GM18870 (cell line): ENCODE results near the gene ADAMTSL1.

Source experiments
- ATAC-seq: cut with Tn5 transposase; IDR thresholded peaks from one replicate; pipeline ENCODE4 v1.9.1; 2021; ENCODE audit warnings: moderate library complexity; ENCODE audit not compliant: unreplicated experiment

ADAMTSL1 gene

DNA sequence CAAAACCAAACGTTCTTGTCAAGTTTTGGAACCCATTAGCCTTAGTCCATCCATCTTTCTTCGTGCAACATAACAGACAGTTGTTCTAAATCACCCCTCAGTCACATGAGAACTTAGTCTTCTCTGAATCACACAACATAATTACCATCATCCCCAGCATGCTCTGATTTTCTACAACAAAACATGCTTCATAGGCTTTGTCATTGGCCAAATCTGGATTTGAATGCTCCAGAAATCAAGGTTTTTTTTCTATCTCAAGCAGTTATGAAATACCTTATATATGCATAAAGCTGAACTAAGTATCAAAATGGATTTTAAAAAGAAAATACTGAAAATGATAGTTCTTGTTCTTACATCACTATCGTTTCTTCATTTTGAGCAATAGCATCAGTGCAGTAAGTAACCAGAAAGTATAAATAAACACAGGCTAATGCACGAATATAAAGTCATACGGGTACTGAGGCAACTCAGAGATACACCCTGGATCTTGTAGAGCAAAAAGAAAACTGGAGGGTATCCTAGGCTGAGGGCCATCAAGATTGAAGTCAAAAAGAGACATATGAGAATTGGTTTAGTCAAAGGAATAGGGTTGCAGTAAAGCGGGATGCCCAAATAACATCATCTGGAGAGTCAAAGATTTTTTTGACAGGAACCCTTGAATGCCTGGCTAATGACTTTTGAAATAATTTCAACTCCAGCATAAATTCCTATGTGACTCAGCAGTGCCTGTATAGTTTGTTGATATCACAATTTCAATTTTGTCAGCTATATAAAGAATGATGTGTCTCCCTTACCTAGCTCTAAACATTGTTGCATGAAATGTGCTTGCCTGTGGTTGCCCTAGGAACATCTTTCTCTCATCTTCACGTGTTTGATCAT lies 164.7 kb downstream of the ADAMTSL1 start:
- no peak for ATAC-seq

DNA sequence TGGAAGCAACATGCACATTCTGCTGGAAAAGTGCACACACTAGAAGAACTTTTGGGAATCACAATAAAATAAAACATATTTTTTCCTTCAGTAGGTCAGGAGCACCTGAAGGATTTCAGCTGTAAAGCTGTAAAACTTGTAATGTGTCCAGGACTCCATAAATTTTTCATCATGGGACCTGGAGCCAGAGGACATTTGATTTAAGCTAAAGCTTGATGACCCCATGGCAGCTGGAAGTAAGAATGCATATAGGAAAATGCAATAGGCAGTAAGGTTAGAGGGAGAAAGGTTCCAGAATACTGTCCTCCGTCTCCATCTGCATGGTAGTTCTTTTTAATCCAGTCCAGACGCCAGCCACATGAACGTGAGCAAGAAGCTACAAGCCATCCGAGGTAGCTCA lies 166.0 kb downstream of the ADAMTSL1 start:
- ATAC-seq = no peak

DNA sequence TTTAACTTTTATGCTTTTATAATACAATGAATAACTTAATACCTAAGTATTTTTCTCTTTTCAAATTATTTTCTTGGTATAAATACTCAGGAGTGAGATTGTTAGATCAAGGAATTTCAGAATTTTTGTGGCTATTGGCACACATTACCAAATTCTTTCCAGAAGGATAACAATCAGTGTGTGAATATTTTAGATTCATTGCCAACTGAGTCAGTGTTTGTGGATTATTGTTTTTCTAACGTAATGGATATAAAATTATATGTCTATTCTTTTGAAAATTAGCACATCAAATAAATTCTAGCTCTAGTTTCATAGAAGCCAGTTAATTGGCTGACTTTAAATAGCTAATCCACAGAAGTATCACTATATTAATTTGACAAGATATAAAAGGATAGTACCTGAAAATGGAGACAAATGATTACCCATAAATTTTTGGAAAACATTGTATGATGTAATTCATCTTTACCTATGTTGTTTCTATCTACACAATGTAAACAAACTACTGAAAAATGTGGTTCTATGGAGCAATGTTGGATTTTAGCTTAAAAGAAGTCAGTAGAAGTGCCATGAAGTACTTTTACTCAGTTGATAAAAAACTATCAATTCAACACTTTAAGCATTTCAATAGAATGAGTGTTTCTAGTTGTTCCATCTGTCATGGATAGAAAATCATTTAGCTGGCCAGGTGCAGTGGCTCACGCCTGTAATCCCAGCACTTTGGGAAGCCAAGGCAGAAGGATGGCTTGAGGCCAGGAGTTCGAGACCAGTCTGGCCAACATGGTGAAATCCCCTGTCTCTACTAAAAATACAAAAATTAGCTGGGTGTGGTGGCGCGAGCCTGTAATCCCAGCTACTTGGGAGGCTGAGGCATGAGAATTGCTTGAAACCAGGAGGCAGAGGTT lies 185.1 kb downstream of the ADAMTSL1 start:
- ATAC-seq = no peak

DNA sequence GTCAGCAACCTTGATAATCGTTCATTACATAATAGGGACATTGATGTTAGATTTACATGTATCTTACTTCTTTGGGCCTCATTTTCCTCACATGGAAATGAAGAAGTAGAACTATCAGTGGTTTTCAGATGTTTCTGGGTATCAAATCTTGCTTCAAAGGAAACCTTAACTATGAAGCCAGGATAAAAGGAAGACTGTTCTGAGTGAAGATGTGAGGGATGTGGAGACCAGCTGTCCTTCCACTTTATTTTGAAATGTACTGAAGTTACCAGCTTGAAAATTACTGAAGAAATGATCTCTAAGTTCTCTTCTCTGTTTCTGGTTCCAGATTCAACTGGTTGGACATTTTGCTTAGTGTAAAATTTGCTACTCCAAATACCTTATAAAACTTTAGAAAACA lies 186.0 kb downstream of the ADAMTSL1 start:
- no peak for ATAC-seq

DNA sequence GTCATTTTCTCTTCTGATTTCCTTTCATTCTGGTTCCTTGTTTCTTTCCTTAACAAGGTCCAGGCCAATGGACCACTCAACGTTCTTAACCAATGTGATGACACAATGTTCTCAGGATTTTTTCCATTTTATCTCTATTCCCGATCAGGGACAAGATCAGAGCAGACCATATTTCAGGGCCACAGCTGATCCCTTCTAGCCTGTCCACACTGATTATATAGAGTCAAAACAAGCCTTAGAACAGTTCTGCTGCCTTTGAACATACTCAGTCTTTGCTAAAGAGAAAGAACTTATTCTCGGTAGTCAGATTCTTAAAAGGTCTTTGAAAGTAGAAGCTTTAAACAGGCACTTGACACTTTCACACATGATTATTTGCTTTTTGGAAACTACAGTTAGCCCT lies 188.4 kb downstream of the ADAMTSL1 start:
- ATAC-seq = no peak

DNA sequence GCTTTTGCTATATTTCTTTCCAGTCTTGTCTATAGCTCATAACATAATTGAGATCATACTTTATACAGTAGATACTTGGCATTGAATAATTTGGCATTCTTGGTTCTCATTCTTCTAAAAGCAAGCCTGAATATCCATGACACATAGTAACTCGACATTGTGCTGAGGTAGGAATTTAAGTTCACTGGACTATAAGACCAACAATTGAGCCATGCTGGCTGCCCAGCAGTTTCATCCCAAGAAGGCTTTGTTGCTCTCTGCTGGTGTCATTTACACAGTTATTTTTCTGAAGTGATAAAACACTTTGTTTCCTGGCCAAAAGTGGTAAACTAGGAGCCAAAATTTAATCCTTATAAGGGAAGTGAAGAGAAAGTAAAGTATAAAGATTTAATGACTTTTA lies 192.0 kb downstream of the ADAMTSL1 start:
- ATAC-seq = no peak

DNA sequence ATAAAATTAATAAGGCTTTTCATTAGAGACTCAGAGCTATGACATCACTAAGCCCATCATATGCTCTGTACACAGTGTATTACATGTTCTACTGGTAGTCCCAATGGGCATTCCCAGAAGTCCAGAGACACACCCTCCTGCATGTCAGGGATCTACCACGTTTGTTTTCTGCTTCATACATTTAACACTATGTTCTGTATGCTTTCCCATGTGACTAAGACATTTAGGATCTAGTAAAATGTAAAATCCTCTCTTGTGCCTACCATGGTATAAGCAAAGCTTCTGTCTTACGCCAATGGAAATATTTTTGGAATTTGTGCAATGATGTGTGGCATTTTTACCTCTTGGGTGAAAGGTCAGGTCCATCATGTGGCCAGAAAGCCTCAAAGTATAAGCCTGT lies 192.4 kb downstream of the ADAMTSL1 start:
- no peak for ATAC-seq

DNA sequence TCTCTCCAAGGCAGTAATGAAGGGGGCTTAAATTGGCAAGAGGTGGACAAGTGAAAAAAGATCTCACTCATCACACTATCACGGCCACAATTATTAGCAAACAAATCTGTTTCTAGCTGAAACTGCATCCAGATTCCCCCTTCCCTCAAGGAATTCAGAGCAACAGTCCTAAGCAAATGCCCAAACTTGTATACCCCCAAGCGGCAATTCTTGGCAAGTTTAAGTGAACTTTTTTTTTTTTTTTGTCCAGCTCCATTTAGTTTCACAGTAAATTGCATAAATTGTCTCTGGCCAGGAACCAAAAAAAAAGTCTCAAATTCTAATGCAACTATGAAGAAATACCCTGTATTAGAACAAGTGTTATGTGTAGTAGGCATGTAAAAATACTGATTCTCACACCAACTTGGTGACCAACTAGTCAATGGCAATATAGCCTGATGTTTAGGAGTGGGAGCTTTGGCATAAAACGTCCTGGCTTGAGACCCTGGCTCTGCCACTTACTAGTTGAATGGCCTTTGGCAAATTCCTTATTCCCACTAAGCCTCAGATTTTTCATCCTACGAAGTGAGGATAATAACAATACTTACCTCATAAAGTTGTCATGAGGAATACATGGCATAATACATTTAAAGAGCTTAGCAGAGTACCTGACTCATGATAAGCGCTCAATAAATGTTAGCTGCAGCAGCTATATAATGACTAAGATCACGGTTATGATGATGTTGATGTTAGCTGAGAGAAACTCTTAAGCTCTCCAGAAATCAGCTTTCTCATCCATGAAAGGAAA lies 193.2 kb downstream of the ADAMTSL1 start:
- ATAC-seq = no peak

DNA sequence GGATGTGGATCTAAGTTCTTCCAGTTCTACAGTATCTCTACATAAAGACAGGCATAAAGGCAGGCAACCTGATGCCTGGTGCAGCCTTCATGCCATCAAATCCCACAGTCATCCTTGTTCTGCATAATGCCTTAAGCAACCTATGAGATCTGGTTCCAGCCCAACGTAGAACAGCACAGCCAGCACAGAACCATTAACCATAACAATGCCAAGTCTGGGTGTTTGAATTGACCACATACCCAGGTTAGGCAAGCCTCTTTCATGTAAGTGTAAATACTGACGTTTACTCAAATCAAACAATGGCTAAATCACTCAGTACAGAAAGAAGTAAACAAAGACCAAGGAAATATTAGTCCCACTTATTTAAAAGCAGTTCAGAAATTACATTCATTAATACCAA lies 195.0 kb downstream of the ADAMTSL1 start:
- ATAC-seq = no peak

DNA sequence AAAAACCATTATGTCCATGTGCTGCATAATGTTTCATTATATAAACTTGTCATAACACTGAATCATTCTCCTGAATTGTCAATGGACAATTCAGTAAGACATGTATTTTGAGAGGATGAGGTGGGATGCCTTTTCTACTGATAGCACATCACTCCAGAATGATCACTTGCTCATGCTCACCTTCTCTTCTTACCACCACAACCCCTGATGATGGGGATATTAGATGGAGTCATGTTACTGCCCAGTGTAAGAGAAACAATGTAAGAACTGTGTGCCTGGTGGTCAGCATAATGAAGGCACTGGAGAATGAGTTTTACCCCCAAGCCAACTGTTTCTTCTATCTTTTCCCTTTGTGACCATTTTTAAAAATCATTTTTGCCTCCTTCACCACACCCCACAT lies 198.8 kb downstream of the ADAMTSL1 start:
- ATAC-seq = no peak

DNA sequence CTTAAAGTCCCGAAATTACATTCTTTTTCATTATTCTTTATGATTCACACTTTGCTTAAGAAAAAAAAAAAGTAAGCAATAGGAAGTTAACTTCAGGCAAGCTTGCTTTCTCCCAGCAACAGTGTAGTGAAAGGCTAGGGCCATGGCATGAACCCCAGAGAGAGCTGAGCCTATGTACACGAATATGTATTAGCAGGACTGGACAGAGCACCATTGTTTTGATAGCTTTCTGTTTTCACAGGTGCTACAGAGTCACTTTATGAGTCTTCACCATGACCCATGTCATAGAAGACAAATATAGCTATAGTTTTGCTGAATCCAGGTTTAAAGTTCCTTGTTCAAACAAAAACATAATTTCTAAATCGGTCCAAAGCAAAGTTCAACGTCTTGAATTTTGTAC lies 199.2 kb downstream of the ADAMTSL1 start:
- no peak for ATAC-seq

DNA sequence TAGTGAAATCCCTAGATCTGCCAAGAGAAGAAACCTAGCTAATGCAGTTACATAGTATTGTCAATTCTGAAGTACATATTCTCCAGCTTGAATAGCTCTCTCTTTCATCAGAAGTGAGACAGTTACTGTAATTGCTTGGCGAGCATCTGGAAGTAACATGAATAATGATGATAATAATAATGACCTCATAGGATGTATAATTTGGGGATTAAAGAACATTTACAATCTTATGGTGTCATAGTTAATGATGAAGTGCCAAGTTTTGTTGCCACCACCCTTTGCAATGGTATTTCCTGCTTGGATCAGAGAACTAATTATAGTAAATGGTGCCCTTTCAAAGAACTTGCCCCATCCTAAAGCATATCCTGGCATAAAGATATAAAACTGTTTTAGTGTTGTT lies 201.4 kb downstream of the ADAMTSL1 start:
- no peak for ATAC-seq

DNA sequence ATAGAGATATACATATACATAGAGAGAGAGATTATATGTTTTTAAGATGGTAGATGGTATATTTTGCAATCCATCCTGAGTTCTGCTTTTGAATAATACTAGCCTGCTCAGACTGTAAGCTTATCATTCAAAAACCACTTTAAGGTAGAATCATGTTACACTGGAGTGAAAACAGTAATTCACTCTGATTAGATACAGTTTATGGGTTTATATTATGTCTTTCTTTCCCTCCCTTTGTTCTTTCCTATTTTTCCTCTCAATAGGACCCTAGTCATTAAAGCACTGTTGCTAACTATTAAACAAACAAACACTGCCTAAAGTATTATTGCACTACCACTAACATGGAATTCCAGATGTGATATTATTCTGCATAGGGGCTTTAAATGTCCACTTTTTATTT lies 202.0 kb downstream of the ADAMTSL1 start:
- ATAC-seq = no peak

DNA sequence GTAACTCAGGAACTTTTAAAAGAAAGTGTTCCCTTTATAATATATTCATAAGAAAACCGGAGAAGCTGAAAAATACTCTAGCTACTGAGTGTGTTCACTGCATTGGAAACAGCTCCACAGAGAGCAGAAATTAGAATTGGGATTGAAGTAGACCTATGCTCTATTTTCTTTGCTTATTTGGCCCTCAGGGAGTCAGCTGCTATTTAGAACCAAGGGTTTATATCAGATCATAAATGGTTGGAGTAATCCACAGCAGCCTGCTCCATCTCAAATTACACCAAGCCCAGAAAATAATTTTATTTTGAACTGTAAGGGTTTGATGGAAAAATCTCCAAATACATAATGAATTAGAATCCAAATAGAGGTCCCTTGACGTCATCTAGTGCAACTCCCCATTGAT lies 202.6 kb downstream of the ADAMTSL1 start:
- no peak for ATAC-seq

DNA sequence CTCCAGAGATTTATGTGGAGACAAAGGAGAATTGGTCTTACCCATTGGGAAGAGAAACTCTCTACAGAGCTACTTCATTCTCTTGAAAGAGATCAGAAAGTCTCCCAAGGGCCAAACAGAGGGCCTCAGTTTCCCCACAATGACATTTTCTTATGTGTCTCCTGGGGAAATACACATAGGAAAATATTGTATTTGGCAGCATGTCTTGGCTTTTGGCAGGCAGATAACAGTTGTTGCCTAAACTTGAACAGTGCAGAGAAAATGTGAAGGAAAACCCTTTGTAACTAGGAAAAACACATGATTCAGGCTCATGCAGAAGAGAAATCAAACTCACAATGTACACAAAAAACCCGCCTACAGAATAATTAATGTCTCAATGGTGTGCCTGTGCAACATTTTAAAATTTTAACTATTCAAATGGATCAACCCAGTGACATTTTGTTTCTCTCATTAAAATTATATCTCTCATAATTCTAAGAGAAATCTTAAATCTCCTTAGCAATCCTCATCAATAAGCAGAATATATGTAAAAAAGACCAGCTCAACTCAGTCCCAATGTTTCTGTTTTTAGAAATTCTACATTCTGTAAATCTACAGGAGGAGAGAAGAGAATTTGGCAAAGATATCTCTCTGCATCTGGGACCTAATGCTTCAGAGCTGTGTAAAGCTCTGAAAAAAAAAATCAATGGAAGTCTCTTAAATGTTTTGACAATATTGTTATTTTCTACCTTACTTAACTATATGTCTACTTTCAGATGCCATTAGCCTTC lies 205.1 kb downstream of the ADAMTSL1 start:
- ATAC-seq = no peak

DNA sequence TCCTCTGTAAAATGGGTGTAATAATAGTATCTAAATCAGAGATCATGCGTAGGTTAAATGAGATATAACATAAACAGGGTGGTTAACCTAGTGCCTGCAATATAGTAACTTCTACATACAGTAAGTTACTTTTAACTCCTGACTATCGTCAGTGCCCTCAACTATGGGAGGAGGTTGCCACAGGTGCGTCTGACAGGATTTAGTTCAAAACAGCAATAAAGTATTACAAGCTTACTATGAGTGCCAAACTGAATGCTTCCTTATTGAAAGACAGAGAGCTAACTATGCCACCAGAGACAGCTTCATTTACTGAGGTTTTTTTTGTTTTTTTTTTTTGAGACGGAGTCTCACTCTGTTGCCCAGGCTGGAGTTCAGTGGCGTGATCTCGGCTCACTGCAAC lies 209.0 kb downstream of the ADAMTSL1 start:
- no peak for ATAC-seq

DNA sequence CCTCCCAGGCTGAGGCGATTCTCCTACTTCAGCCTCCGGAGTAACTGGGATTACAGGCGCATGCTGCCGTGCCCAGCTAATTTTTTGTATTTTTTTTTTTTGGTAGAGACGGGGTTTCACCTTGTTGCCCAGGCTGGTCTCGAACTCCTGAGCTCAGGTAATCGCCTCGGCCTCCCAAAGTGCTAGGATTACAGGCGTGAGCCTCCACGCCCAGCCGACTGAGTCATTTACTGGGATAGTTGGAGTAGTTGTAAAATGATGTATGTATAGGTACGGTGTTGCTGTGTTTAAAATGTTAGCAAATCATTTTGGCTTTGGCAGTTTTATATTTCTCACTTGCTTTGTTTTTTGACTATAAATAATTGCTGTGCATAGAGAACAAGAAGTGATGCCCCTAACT lies 209.4 kb downstream of the ADAMTSL1 start:
- ATAC-seq = no peak

DNA sequence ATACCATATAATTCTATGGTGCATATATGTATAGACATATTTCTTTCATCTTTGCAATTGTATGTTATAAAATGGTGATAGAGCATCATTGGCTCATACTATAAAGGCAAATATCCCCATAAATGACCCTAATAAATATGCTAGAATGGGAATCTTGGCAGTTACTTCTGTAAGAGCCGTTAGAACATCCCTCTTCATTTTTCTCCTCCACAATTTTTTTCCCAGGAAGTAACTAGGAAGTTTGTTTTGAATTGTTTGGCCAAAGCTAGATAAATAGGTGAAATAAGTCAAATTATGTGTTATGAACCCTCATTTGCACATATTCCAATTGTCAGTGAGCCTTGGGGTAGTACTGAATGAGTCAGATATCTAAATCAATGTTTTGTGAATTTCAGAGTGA lies 209.9 kb downstream of the ADAMTSL1 start:
- ATAC-seq = no peak

DNA sequence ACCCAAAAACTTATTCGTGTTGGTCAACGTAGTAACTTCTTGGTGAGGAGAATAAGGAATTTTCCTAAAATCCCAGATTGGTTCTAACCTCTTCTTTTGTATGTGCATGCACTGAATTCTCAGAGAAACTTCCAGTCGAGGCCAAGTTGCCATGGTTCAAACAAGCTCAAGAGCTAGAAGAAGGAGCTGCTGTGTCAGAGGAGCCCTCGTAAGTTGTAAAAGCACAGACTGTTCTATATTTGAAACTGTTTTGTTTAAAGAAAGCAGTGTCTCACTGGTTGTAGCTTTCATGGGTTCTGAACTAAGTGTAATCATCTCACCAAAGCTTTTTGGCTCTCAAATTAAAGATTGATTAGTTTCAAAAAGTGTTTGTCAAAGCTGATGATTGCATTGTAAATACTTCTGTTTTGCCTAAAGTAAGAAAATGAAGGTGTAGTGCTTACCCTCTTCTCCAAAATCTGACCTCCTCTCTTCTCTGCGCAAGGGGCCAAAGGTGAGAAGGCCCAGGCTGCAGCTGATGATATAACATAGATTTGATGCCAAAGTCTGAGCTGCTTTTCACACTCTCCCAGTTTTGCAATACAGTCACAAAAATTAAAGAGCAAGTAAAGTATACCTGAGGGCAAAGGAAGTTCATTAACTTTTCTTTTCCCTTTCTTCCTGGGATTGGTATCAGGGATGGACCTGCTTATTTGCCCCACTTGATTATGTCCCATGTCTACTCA lies 210.8 kb downstream of the ADAMTSL1 start:
- no peak for ATAC-seq
